WTC11 (cell line): Measurements from ENCODE around the gene TM2D1. TPM values are rescaled to one million over a fixed set of nuclear protein-coding genes. Genes with fewer than 3 reads are reported as not detected.
A peak's percentile ranks its signal among the peaks of the same experiment; 100 is the strongest.

Experiments used
- ATAC-seq: fragments of 200-7000 bp; cut with Tn5 transposase; 2 replicates; pipeline ENCODE4 v1.10.0; 2021; ENCODE audit warnings: mild to moderate bottlenecking, moderate library complexity
- CTCF ChIA-PET: fragments of 300-600 bp; sonication (Branson Sonifier 250); formaldehyde crosslinking; loops from one replicate; lab custom pipeline; 2021; ENCODE audit warnings: antibody characterized with exemption; lab: Charles Lee
- POLR2A ChIA-PET: fragments of 350-600 bp; sonication (Branson Sonifier 250); formaldehyde crosslinking; loops from one replicate; lab custom pipeline; 2021; ENCODE audit warnings: antibody characterized with exemption; lab: Charles Lee
- DNase-seq: peaks from one replicate; pipeline ENCODE4 v3.0.0; 2021; ENCODE audit warnings: low spot score
- H3K27ac Mint-ChIP-seq: 2 replicates; pipeline ENCODE4 v1.8.0; 2021; ENCODE audit warnings: mixed read lengths
- H3K27me3 Mint-ChIP-seq: 2 replicates; pipeline ENCODE4 v1.8.0; 2021; ENCODE audit warnings: low read depth, mild to moderate bottlenecking, moderate library complexity, mixed read lengths
- H3K36me3 Mint-ChIP-seq: 2 replicates; pipeline ENCODE4 v1.8.0; 2021; ENCODE audit warnings: mixed read lengths
- H3K4me1 Mint-ChIP-seq: 2 replicates; pipeline ENCODE4 v1.8.0; 2022; ENCODE audit warnings: mixed read lengths
- H3K4me3 Mint-ChIP-seq: 2 replicates; pipeline ENCODE4 v1.8.0; 2021; ENCODE audit warnings: mild to moderate bottlenecking, moderate library complexity, mixed read lengths
- H3K9me3 Mint-ChIP-seq: 2 replicates; pipeline ENCODE4 v1.8.0; 2021; ENCODE audit warnings: mixed read lengths
- AFF4 ChIP-seq: sonication (generic); formaldehyde crosslinking; IDR thresholded peaks from 2 replicates; pipeline ENCODE4 v1.8.1; 2023; ENCODE audit warnings: mild to moderate bottlenecking, missing genetic modification reagents, borderline replicate concordance
- CREB1 ChIP-seq: sonication (generic); formaldehyde crosslinking; IDR thresholded peaks from 2 replicates; pipeline ENCODE4 v1.8.0; 2023; ENCODE audit warnings: mild to moderate bottlenecking, missing genetic modification reagents
- CTCF ChIP-seq: fragments of 200-600 bp; IDR thresholded peaks from 2 replicates; pipeline ENCODE4 v1.8.0; 2022; ENCODE audit warnings: antibody characterized with exemption
- E2F1 ChIP-seq: sonication (generic); formaldehyde crosslinking; IDR thresholded peaks from 2 replicates; pipeline ENCODE4 v1.8.0; 2022; ENCODE audit warnings: mild to moderate bottlenecking, missing genetic modification reagents
- ERG ChIP-seq: fragments of 250-450 bp; sonication (Bioruptor Pico); IDR thresholded peaks from 2 replicates; pipeline ENCODE4 v1.8.0; 2021; ENCODE audit warnings: mild to moderate bottlenecking
- PREB ChIP-seq: sonication (generic); formaldehyde crosslinking; IDR thresholded peaks from 2 replicates; pipeline ENCODE4 v1.8.1; 2022; ENCODE audit warnings: mild to moderate bottlenecking, missing genetic modification reagents, moderate library complexity, borderline replicate concordance
- SMAD3 ChIP-seq: sonication (generic); formaldehyde crosslinking; IDR thresholded peaks from 2 replicates; pipeline ENCODE4 v1.8.0; 2022; ENCODE audit warnings: missing genetic modification reagents, mild to moderate bottlenecking, borderline replicate concordance
- SMAD4 ChIP-seq: sonication (generic); formaldehyde crosslinking; IDR thresholded peaks from 2 replicates; pipeline ENCODE4 v1.8.0; 2022; ENCODE audit warnings: mild to moderate bottlenecking, missing genetic modification reagents
- SP1 ChIP-seq: sonication (generic); formaldehyde crosslinking; conservative IDR thresholded peaks from 2 replicates; pipeline ENCODE4 v1.8.1; 2022; ENCODE audit warnings: missing genetic modification reagents
- TCF7 ChIP-seq: sonication (generic); formaldehyde crosslinking; IDR thresholded peaks from 2 replicates; pipeline ENCODE4 v1.8.0; 2022; ENCODE audit warnings: mild to moderate bottlenecking, low read depth, missing genetic modification reagents, moderate library complexity
- USF1 ChIP-seq: sonication (generic); formaldehyde crosslinking; IDR thresholded peaks from 2 replicates; pipeline ENCODE4 v1.8.0; 2022; ENCODE audit warnings: mild to moderate bottlenecking, missing genetic modification reagents
- ZNF512 ChIP-seq: sonication (generic); formaldehyde crosslinking; IDR thresholded peaks from 2 replicates; pipeline ENCODE4 v1.8.1; 2022; ENCODE audit warnings: missing genetic modification reagents, borderline replicate concordance
- total RNA-seq: library from RNA; stranded (reverse); gene quantifications from 3 replicates; pipeline ENCODE4 v1.2.3, GENCODE V29; 2021

The TM2D1 gene
- total RNA-seq, 1 experiment from 2014 or later = 21.6 TPM

- DNase-seq (peak; percentile 87), ATAC-seq (peak; percentile 97)
- ChIA-PET POLR2A (interaction anchor here (1.1 kb wide), 1 partner anchor 53 kb away, joined by 4 read pairs; no protein-coding TSS in a partner anchor), CTCF (interaction anchor here (0.6 to 3.2 kb wide), 18 partner anchors 9 to 663 kb away, joined by 3 to 27 read pairs (median 5); no protein-coding TSS in a partner anchor)
- H3K4me1 Mint-ChIP-seq = peaks cover 37% of the 10 kb centered on the region
- no peaks in the 10 kb centered on the region for H3K9me3 Mint-ChIP-seq
- H3K27me3 Mint-ChIP-seq = peaks cover 12% of the 10 kb centered on the region
- TF ChIP-seq CTCF (peak; percentile 72), SMAD3 (CRISPR knock-in tag) (no peak), E2F1 (CRISPR knock-in tag) (no peak), SP1 (0 out of 2 replicates have a peak, but pooled peaks have one; percentile 10)
- H3K4me3 Mint-ChIP-seq = peak overlapping the region; percentile 33
- peak overlapping the region; percentile 80; the same call in 1 of the 2 replicates for H3K27ac Mint-ChIP-seq
- no peaks in the 10 kb centered on the region for H3K36me3 Mint-ChIP-seq
Measured at GRCh38 chr1:61641578-61642336, 83.2 kb downstream of the TM2D1 start.

- TF ChIP-seq USF1 = no peak
- Mint-ChIP-seq H3K4me3 (peak overlapping the region; percentile 33), H3K27ac (no peak overlapping the region), H3K4me1 (peaks cover 42% of the 10 kb centered on the region), H3K36me3 (no peaks in the 10 kb centered on the region), H3K9me3 (no peaks in the 10 kb centered on the region), H3K27me3 (peaks cover 12% of the 10 kb centered on the region)
- CTCF ChIA-PET = interaction anchor here (0.6 to 3.2 kb wide), 19 partner anchors 8 to 662 kb away, joined by 3 to 27 read pairs (median 5); no protein-coding TSS in a partner anchor
- DNase-seq = no peak
- no peak for ATAC-seq
- POLR2A ChIA-PET = no interaction called here
Measured at GRCh38 chr1:61640531-61641530, 84.1 kb downstream of the TM2D1 start.

- DNase-seq = no peak
- Mint-ChIP-seq H3K9me3 (no peaks in the 10 kb centered on the region), H3K36me3 (no peaks in the 10 kb centered on the region), H3K4me1 (peaks cover 42% of the 10 kb centered on the region), H3K27me3 (peaks cover 12% of the 10 kb centered on the region), H3K27ac (no peak overlapping the region), H3K4me3 (no peak overlapping the region)
- ChIA-PET CTCF (interaction anchor here (0.8 to 3.2 kb wide), 3 partner anchors 51 to 590 kb away, joined by 3 to 27 read pairs (median 16); no protein-coding TSS in a partner anchor), POLR2A (no interaction called here)
- ATAC-seq = no peak
- TF ChIP-seq ERG (CRISPR knock-in tag) (no peak), SMAD4 (CRISPR knock-in tag) (no peak), CREB1 (no peak), AFF4 (CRISPR knock-in tag) (no peak), PREB (CRISPR knock-in tag) (no peak), TCF7 (CRISPR knock-in tag) (no peak), ZNF512 (CRISPR knock-in tag) (no peak)
Measured at GRCh38 chr1:61639608-61640336, 85.2 kb downstream of the TM2D1 start.
